Sciatic nerve (tissue), 2 donors: ENCODE measurements around the gene CLASP1. TPM values are rescaled to one million over a fixed set of nuclear protein-coding genes. Genes with fewer than 3 reads are reported as not detected.

Experiments
- ATAC-seq: fragments of 200-7000 bp; cut with Tn5 transposase; one replicate; pipeline ENCODE4 v1.9.1; 2020; ENCODE audit warnings: mild to moderate bottlenecking, moderate library complexity
- DNase-seq: peaks from one replicate; pipeline ENCODE4 v3.0.0-alpha.2; 2020; ENCODE audit warnings: low spot score
- intact Hi-C: fragments of 100-400 bp; cut with DNase I; formaldehyde crosslinking; loops from one replicate; pipeline ENCODE4 v1.14.2; 2022
- total RNA-seq: library from RNA; stranded (reverse); fragmentation: NEBNext Ultra II Directional; extraction: Animal tissue kit (Norgen Biotek cat#: 25700); gene quantifications from one replicate; pipeline ENCODE4 v1.2.1, GENCODE V29; 2021
- donor health status: DM: no; HTN: no; CAD: no.
- donor health status: DM: no; HTN: no; CAD: no.

Gene CLASP1
- total RNA-seq, 1 donor from 2014 or later = 72.7 TPM

- no peak for DNase-seq
- intact Hi-C loops = no loop called here
- no peak for ATAC-seq
Measured at GRCh38 chr2:121420486-121420885, 228.8 kb downstream of the CLASP1 start.

- DNase-seq = no peak
- ATAC-seq = no peak
- intact Hi-C loops = no loop called here
Measured at GRCh38 chr2:121419081-121419699, 230.1 kb downstream of the CLASP1 start.

GRCh38 chr2:121418494-121419058 is 230.7 kb downstream of the CLASP1 start:
- DNase-seq = no peak
- no peak for ATAC-seq
- intact Hi-C loops = no loop called here

DNA sequence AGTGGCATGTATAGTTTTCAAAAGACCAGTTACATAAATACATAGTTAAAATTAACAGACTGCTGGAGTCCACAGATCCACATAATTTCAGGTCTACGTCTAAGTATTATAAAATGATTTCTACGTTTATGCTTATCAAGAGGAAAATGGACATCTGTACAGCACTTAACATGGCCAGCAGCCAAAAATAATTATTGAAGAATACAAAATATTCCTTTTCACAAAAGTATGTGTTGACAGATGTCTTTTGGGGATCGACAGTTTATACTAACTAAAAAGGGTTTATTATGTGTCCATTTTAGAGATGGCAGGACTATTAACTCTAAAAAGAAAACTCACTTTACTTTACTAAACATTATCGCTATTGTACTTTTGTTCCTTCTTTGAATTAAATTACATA is 231.4 kb downstream of the CLASP1 start:
- DNase-seq = no peak
- intact Hi-C loops = no loop called here
- ATAC-seq = no peak

DNA sequence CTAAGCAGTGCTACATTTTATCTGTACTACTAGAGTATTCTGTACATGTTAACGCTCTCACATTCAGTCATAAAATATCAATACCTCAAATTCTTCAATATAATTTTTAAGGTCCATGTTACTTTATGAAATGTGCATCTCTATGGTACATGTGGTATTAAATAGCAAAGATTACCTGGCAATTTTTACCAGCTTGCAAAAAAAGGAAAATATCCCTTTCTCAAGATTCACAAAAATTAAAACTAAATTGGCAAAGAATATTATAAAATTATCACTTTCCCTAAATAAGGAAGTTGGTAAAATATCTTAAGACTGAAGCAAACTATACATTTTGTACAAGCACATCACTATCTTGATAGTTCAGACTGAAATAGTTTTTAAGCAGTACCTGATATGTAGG is 233.5 kb downstream of the CLASP1 start:
- ATAC-seq (no peak), DNase-seq (no peak)
- intact Hi-C loops = no loop called here

DNA sequence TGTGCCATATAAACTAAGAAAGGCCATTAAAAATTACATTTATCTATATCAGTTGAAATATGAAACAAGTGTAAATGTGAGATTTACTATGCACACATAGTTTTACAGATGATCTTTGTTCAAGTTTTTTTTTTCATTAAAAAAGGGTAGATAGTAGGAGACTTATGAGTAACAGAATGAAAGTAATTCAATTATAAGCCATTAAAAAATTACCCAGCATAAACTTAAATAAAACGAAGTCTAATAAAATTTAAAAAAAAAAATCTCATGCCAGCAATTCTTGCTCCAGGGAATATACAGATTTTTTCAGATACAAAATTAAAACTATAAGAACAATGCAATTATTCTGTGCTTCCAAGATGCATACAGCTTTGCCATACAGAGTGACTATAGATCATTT is 236.9 kb downstream of the CLASP1 start:
- intact Hi-C loops = no loop called here
- DNase-seq = no peak
- no peak for ATAC-seq

DNA sequence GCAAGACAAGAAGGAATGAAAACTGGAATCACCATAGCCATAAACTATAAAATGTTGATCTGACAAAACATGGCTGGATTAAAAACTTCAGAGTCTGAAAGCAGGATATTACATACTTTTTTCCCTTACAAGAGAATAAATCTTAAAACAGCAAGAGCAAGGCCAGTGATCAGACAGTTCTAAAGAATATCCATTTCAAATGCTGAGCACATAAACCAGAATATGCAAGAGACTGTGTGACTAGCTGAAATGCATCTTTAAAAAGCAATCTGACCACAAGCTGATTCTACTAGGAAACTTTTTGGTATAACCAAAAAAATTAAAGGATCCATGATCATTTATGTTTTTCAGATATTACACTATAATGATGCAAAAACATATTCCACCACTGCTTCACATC is 239.3 kb downstream of the CLASP1 start:
- intact Hi-C loops = no loop called here

DNA sequence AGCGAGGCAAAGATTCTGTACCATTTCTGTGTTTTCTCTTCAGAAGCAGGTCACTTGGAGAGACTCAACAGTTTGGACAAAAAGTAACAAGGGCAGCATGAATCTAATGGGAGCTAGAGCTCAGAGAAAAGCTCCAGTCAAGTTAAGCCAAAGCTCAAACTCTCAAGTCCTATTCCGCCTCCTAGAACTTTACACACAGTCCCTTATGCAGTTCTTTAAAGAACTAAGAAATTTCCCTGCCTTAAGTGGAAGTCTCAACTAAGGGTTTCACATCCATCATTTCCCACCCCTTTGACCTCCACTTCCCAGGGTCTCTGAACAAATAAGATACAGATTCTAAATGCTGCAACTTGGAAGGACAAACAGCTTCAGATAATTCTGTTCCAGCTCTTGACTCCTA is 239.9 kb downstream of the CLASP1 start:
- ATAC-seq (no peak), DNase-seq (no peak)
- intact Hi-C loops = no loop called here

More for the DNA sequence above, 239.3 kb downstream of the CLASP1 start:
- DNase-seq = no peak
- no peak for ATAC-seq

DNA sequence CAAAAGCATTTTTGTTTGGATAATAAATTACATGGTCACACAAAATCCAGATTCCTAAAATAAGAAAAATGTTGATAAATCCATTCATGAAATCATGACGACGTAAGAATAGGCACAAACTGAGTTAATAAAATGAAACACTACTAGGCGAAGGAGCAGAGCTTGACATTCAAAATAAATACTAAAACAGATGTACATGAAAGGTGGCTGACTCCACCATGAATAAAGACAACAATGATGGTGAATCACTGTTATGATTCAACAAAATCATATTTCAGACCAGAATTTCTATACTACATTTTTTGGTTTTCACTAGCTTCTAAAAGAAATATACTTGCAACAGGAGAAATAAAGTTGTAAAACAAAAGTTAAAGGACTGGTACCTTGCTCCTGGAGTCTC is 240.6 kb downstream of the CLASP1 start:
- ATAC-seq (no peak), DNase-seq (no peak)
- intact Hi-C loops = no loop called here

DNA sequence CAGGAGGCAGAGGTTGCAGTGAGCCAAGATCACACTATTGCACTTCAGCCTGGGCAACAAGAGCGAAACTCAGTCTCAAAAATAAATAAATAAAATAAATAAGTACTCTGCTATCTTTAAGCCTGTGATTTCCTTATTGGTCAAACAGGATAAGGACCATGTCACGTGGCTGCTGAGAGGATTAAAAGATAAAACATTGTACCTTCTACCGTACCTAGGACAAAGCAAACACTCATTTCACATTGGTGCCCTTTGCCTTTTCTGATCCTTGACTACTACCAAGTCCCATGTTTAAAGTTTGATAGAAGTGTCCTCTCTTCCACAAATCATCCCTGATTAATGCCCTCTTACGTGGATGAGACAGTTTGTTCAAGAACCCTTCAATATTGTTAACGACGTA is 244.0 kb downstream of the CLASP1 start:
- DNase-seq (no peak), ATAC-seq (no peak)
- intact Hi-C loops = no loop called here

DNA sequence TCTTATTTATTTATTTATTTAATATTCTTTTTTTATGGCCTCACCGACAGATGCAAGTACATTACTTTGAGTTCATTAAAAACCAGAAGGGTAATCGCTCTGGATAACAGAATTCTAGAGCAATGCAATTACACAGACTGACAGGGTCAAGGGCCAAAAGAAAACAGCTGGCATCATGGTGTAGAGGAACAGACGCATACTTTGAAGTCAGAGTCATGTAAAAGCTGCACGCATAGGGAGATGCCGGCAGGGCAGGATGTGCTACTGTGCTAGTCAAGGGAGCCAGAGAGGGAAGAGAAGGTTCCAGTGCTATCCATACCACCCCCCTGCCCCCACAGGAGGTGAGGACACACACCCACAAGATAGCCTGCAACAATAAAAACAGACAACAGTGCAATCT is 249.1 kb downstream of the CLASP1 start:
- ATAC-seq = no peak
- DNase-seq = no peak
- intact Hi-C loops = no loop called here

- intact Hi-C loops = no loop called here
- ATAC-seq (no peak), DNase-seq (no peak)
Measured at GRCh38 chr2:121398853-121399252, 250.4 kb downstream of the CLASP1 start.

DNA sequence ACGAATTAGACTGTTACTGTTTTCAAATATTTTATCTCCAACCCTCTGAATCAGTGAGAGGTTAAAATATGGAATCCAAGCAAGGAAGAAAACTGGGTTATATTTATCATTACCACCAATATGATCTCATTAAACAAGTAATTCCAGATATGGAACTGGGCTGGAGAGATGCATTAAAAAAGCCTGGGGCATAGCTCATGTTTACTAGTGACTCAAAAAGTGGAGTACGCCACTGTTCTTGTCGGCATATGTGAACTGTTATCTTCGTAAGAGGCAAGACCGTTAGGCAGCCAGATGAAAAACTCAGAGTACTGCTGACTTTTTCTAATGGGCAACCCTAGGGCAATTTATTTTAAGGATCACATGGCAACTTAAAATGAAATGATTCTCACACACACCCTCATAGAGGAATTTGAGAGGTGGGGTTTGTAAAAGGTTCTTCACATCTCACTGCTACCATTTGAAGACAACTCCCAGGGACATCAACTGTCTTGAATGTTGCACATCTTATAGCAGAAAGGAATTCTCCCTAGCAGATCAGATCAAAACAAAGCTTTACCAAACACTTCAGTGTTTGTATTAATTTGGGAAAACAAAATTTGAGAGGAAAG is 259.1 kb downstream of the CLASP1 start:
- intact Hi-C loops = no loop called here
- no peak for ATAC-seq

DNA sequence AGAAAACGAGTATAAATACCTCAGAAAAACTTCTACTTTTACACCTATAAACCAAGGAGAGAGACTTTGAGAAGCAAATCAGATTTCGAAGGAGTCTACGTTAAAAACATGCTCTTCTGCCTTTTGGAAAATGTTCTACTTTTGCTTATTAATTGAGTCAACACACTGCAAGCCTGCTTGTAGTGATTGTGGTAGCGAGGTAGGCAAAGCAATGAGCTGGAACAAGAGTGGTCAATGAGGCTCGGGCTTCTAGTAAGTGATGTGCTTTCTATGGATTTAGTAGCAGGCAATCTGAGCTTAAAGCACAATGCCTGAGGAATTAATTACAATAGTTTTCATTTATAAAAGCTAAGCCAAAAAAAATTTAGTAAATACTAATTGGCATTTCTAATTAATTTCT is 260.9 kb downstream of the CLASP1 start:
- ATAC-seq (no peak), DNase-seq (no peak)
- intact Hi-C loops = no loop called here

More for the DNA sequence above, 259.1 kb downstream of the CLASP1 start:
- no peak for DNase-seq

DNA sequence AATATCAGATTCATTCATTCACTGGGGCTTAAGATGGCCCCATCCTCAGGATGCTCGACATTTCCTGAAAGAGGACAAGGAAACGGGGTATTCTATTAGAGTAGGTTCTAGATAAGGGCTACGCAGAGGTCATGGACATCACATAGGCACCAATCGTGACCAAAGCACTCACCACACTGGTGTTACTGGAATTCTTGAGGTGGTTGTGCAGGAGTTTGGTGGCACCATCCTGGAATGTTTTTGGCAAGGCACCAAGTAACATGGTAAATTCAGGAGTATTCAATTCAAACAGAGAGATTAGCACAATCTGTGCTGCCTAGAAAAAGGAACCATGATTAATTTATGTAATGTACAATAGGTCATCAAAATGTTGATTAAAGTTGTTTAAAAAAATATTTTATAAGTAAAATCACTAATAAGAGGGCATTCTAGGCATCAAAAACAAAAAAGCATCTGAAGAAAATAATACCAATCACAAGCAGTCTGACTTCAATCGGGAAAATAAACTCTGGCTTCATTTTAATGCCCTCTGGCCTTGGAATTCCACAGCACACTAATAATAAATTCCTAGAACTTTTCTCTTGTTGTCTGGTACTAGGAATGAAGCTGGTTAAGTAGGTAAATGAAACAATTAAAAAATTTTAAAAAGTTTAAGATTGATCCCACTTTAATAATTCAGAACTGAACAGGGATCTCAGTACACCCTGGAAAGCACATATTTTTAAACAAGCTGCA is 261.5 kb downstream of the CLASP1 start:
- DNase-seq (no peak), ATAC-seq (no peak)
- intact Hi-C loops = no loop called here

- ATAC-seq (no peak), DNase-seq (no peak)
- intact Hi-C loops = no loop called here
Measured at GRCh38 chr2:121386707-121387106, 262.6 kb downstream of the CLASP1 start.

DNA sequence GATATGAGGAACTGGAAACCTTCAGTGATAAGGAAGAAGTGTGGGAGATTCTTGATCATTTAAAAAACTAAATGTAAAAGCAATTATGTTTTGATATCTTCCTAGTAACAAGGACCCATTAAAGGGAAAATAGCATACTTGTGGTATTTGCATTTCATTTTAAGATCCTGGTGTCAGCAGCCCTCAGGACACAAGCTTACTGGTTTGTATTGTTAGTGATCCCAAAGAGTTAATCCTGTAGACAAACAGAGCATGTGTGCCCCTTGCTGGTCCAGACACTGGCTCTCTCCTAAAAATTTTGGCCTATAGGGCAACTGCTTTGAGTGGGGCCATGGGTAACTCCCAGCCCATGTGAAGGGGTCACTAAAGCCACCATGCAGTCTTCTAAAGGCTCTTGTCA is 263.2 kb downstream of the CLASP1 start:
- no peak for ATAC-seq
- DNase-seq = no peak
- intact Hi-C loops = no loop called here

DNA sequence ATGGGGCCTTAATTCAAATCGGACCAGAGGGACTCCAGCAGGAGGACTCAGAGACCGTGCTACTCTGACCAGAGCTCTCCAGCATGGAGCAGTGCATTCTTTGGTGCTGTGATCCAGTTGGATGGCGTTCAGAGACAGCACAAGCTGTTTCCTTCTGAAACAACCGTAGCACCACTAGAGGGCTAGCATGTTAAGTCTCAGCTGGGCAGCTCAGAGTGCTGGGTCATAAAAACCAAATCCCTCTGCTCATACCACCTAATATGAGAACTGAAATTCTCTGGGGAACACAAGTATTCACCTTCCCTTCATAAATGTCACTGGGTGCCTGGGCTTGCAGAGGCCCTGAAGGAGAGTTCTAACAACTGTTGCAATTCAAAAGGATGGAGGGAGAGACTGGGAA is 266.5 kb downstream of the CLASP1 start:
- ATAC-seq = no peak
- intact Hi-C loops = no loop called here
- no peak for DNase-seq

DNA sequence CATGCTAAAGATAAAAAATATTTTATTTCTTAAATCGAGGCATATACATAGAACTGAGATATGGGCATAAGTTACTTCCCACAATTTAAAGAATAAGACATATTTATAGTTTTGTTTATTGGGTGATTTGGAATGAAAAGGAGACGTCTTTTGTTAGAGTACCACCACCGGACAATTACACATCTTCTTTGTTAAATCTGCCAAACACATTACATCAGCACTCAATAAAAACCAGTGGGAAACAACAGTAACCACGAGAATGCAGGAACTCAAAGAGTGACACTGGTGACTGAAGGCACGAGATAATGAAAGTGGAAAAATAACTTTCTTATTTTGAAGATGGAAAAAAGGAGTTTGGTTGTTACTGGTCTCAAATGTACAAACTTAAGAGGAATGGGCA is 271.6 kb downstream of the CLASP1 start:
- intact Hi-C loops = no loop called here
- no peak for ATAC-seq
- DNase-seq = no peak

GRCh38 chr2:121376535-121377250 is 272.6 kb downstream of the CLASP1 start:
- intact Hi-C loops = no loop called here
- ATAC-seq (no peak), DNase-seq (no peak)
